CD4-positive, alpha-beta T cell treated with Interleukin-4 for 4 hours (primary cell): ENCODE data around the gene LTB.

Experiments used
- DNase-seq: peaks from one replicate; pipeline ENCODE4 v3.0.0-alpha.2; 2020

The LTB gene

DNA sequence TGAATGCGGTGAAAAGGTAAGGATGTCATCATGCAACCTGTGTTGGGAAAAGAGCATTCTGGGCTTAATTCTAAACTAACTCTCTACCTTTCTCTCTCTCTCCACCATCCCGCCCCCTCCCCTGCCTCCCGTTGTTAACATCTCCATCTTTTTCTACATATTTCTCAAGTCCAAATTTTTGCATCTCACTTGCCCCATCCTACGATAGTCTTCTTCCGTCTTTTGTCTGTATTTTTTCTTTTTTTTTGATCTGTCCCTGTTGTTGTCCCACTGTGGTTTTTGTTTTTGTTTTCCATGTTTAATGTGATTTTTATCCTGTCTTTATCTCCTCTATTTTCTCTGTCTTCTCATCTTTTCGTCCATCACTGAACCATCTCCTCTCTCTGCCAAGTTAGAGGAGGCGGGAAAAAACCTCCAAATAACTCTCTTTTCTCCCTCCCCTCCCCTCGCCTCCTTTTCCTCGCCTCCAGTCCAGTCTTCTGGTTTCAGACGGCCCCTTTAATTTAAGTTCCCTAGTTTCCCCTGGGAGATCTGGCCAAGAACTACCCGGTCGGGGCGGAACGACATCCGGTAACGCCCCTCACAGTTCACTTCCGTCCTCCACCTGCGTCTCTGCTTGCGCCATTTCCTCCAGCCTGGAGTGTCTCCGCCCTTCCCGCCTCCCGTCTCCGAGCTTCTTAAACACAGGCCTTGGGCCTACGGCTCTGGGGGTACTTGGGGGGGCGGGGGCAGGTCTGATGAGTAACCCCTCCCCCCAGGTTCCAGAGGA is 35.1 kb downstream of the LTB start, which contains the start of gene NFKBIL1:
NFKBIL1 (plus strand) TSS at position 651 of the 769 bp plus-strand sequence; CDS start at position 738, 87 bp downstream.
- peak; percentile 90 for DNase-seq

- peak; percentile 84 for DNase-seq
Observed at GRCh38 chr6:31546339-31546957, 35.8 kb downstream of the LTB start, which contains the start of gene ATP6V1G2. Gene ATP6V1G2 (minus strand): TSS chr6:31546608. CDS start chr6:31546559, 49 bp downstream.

DNA sequence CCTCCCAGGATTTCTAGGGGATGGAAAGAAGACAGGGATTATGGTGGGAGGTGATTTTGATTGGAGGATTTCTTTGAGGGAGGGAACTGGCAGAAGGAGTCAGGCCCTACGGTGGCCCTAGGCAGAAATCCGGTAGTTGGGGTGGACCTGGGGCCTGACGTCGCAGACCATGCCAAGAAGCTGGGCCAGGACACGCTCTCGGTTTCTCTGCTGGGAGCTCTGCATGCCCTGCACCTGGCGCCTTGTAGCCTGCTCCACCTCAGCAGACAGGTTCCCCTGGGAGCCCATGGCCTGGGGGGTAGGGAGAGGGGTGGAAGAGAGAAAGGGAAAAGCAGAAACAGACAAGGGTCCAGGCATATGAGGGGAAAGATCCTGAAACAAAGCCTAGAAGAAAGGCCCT is 36.9 kb downstream of the LTB start:
- no peak for DNase-seq

GRCh38 chr6:31544676-31545075 is 37.5 kb downstream of the LTB start:
- no peak for DNase-seq

DNA sequence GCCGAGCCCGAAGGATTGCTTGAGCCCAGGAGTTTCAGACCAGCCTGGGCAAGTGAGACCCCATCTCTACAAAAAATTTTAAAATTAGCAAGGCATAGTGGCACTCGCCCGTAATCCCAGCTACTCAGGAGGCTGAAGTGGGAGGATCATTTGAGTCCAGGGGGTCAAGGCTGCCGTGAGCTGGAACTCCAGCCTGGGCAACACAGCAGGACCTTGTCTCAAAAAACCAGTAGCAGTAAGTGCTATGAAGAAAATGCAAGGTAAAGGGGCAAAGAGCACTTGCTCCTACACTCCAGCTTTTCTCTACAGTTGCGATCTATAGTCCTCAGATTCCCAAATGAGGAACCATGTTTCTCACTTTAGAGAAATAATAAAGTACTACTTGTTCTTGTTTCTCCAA is 38.6 kb downstream of the LTB start:
- no peak for DNase-seq

DNA sequence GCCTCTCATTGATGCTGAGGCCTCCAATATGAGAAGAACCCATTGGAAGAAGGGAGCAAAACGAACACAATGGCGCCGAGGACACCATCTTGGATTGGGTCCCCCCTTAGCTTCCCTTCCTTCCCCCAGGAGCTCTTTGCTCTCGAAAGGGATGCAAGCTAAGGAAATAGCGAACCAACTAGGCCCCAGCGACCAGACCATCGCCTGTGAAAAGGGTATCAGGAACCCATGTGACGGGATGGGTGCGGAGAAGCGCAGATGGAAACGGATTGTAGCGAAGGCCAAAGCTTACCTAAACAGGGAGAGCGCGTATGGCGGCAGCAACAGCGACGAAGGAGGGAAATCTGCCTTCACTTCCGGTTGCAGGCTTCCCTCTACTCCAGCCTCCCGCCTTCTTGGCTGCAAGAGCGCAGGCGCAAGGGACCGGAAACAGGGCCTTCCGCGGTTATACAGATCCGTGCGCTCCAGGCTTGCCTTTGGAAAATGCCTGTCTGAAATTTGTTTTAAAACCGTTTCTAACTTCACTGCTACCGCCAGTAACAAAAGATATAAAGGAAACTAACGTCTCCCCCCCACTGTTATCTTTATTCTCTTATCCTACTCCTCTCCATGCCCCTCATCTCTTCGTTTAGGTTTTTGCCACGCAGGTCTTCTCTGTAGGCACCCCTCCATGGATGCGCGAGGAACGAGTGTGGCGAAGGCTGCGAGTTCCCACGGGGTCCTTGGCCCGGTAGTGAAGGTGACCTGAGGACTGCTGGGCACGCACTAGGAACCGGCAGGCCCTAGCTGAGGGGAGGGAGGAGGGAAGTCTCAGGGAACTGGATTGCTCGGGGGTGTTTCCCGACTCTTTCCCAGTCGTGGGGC is 40.3 kb downstream of the LTB start, which contains the start of gene DDX39B:
DDX39B (minus strand) TSS at position 346 of the 864 bp plus-strand sequence. CDS start 1,471 bp downstream, outside the sequence.
- DNase-seq, result peak; percentile 97

- DNase-seq, result peak; percentile 86
Observed at GRCh38 chr6:31541059-31541657, 41.1 kb downstream of the LTB start.

- no peak for DNase-seq
Observed at GRCh38 chr6:31540640-31541039, 41.6 kb downstream of the LTB start.

GRCh38 chr6:31538805-31539400 is 43.3 kb downstream of the LTB start:
- DNase-seq, result peak; percentile 48

GRCh38 chr6:31535538-31536324 is 46.5 kb downstream of the LTB start:
- no peak for DNase-seq

GRCh38 chr6:31534521-31535040 is 47.6 kb downstream of the LTB start:
- no peak for DNase-seq

DNA sequence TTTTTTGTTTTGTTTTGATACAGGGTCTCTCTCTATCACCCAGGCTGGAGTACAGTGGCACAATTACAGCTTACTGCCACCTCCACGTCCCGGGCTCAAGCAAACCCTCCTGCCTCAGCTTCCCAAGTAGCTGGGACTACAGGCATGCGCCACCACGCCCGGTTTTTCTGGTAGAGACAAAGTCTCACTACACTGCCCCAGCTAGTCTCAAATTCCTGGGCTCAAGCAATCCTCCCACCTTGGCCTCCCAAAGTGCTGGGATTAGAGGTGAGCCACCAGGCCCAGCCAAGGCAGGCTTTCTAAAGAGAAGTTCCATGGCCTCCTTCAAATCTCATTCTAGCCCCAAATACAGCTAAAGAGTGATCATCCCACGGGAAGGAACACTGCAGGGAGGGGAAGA is 48.2 kb downstream of the LTB start:
- no peak for DNase-seq

- DNase-seq, result no peak
Observed at GRCh38 chr6:31533455-31533841, 48.8 kb downstream of the LTB start.

GRCh38 chr6:31532644-31533454 is 49.4 kb downstream of the LTB start:
- DNase-seq, result no peak

DNA sequence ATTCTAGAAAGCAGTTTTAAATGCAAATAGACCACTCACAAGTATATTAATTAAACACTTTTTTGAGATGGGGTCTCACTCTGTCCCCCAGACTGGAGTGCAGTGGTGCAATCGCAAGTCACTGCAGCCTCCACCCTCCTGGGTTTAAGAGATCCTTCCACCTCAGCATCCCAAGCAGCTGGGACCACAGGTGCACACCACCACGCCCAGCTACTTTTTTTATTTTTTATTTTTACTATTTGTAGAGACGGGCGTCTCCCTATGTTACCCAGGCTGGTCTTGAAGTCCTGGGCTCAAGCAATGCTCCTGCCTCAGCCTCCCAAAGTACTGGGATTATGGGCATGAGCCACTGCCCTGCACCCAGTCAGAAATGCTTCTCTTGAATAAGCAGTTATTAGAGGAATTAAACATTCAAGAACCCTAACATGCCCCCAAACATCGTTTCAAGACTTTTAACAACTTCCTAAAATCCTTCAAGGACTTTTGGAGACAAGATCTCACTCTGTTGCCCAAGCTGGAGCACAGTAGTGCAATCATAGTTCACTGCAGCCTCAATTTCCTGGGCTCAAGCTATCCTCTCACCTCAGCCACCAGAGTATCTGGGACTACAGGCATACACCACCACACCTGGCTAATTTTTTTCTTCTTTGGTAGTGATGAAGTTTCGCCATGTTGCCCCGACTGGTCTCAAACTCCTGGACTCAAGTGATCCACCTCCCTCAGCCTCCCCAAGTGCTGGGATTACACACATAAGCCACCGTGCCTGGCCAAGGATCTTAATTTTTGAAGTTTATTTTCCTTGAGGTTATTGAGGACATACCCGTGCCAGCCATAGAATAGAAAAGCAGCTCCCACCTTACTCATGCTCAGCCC is 50.2 kb downstream of the LTB start:
- DNase-seq, result no peak

GRCh38 chr6:31531162-31531561 is 51.1 kb downstream of the LTB start:
- DNase-seq, result no peak

DNA sequence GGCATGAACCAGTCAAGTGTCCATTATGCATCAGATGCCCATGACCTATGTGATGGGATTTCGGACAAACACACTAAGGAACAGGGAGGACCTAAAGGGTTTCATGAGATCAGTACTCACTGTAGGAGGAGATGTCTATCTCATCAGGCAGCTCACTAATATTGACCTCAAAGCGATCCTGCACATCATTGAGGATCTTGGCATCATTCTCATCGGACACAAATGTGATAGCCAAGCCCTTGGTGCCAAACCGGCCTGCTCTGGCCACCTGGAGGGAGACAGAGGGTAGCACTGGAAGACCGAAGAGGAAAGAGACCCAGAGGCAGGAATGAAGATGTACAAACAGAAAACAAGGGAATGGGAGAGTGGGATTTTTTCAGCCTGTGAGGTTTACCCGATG is 51.6 kb downstream of the LTB start:
- DNase-seq, result no peak
